ENCODE data around the gene TIAM1.
"Not testable (repeated sequence)": the region's sequence is repeated elsewhere in the genome, so short reads cannot be mapped to it uniquely, and the experiment has no call there.

The TIAM1 gene

DNA sequence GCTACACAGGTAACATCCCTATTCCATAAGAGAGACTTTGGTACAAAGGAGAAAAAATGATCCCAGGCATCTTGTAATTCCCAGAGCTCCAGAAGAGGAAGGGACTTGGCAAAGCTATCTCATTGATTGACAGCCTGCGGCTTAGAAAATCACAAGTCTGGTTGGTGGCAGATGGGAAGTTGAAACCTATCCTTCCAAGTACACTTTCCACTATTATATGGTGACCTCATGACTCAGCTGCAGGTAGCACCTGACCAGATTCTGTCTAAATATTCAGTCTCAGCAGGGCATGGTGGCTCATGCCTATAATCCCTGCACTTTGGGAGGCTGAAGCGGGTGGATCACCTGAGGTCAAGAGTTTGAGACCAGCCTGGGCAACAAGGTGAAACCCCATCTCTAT lies 89.9 kb downstream of the TIAM1 start:
- DNase-seq (ENCODE audit: low spot score) = no peak

DNA sequence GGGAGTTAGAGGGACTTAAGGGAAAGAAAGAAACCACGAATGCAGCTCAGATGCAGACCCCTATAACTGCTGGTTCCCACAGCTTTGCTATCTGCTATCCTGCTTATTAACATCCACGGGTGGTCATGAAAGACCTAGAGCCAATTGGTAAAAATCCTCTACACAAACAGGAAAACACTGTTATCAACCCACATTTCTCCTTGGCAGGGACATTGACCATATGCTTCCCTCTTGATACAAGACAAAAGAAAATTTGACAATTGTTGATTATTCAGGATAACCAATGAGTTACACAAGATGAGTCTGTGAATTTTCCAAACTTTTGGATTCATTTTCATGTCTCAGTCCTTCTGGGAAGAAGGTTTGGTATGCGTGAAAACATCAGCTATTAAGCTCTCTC lies 90.4 kb downstream of the TIAM1 start:
- DNase-seq (ENCODE audit: low spot score) = no peak

DNA sequence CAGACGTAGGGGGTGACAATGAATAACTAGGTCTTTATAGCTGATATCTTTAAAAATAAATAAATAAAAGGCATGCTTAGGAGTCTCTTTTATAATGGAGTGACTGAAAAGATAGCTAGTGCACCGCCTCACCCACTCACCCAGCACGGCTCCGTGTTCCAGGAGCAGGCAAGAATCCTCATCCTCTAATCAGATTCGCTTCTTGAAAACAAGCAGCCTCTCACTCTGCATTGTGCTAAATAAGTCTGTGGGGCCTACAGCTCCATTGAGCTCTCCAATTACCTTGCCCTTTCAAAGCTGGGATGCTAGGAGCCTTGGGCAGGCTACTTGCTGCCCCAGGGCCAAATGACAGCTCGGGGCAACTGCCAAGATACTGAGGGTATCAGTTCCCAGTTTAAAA lies 91.5 kb downstream of the TIAM1 start:
- DNase-seq (ENCODE audit: low spot score) = no peak

DNA sequence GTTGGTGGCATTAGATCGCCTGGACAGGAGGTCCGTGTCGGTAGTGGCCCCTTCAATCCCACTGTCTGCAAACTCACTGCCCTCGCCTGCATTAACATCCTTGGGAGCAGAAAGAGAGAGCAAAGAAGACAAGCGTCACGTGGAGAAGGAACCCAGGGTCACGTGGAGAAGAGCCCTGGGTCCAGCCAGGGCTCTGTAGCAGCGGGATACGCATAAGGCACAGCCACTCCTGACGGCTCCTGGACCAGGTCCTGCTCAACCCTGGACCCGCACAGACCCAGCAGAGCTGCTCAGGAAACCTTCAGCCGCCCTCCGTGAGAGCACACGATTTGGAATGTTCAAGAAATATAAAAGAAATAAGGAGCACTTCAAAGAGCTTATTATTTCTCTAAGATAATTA lies 92.0 kb downstream of the TIAM1 start:
- DNase-seq (ENCODE audit: low spot score) = no peak

DNA sequence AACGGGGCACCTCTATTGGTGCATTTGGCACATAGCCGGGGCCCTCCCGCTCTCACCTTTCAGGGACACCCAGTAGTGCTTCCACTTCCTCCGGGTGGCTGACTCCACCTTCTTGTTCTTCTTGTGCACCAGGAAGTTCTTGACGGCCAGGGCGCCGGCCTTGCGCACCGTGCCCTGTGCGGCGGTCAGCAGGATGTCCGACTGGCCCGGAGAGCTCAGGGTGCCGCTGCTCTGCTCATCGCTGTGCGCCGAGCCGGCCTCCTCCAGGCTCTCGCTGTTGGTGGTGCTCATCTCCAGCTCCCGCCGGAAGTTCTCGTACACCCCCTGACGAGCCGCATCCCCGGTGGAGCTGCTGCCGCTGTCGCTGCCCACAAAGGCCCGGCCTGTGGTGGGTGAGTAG lies 92.4 kb downstream of the TIAM1 start:
- no peak for DNase-seq (ENCODE audit: low spot score)

DNA sequence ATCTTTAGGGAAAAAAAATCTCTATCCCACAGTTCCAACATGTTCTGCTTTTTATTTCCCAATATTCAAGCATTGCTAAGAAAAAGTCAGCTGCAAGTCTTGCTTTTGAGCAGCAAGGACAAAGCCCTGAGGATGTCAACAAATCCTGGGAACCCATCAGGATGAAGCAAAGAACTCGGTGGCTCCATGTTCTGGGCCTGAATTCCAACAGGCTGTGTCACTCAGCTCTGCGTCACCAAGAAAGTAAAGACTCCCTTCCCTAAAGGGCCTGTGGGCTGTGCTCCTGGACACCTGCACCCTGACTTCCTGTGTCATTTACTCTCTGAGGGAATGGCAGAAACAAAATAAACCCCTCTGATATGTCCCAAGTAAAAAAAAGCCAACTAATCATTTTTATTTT lies 95.5 kb downstream of the TIAM1 start:
- no peak for DNase-seq (ENCODE audit: low spot score)

DNA sequence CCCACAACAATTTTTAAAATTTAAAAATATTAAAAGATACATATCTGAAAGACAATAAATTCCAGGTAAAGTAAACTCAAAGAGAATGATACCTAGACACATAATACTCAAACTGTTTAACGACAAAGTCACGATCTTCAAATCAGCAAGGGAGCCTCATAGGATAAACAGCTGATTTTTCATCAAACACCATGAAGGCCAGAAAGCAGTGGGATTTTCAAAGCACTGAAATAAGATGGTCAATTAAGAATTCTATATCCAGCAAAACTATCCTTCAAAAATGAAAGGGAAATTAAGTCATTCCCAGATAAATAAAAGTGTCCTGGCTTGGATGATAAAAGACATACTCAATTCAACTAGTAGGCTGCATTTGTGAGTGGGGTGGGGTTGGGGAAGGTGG lies 100.5 kb downstream of the TIAM1 start:
- DNase-seq (ENCODE audit: low spot score) = no peak

DNA sequence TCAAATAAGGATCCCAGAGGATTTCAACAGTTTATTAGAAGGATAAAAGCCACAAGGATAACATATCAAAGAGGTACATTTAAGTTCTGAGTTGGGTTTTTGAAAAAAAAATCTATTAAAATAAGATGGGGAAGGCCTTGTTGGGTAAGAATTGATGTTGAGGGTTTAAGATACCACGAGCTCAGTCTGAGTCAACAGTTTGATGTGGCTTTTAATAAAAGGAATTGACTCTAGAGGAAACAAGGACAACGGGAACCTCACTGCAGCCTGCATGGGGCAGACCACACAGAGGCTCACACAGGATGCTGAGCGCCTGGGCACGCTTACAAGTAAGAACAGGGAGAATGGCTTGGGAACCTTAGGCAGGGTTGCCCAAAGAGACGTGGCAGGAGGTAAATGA lies 107.5 kb downstream of the TIAM1 start:
- no peak for DNase-seq (ENCODE audit: low spot score)

DNA sequence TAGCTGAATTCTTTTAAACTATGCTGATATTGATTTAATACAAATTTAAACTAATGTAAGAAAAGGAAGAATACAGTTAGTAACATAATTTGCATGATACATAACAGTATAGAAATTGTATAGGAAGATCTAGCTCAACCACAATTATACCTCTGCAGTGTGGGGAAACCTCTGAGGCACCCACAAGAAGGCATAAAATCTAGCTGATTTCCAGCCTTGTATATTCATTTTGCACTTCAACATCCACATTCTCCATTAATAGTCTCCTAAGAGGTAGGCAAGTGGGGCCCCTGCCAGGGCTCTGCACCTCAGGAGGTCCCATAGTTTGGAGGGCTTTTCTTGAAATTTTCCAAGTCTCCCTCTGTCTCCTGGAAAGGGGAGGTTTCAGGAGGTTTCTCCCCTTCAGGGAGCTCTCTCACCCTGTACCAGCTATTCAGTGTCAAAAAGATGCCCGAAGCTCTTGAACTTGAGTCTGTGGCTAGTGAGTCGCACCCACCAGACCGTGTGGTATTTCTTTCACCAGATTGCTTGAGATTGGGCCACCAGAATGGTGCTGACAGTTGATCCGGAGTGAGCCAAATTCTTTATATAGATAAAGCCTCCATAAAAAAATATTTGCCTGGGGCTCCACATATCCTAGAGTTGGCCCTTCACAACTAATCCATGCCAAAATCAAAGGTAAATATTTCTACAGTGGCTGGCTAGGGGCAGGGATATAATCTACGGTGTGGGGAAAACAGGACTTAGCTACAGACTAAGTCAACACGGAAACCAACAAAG lies 108.2 kb downstream of the TIAM1 start:
- DNase-seq (ENCODE audit: low spot score) = no peak

DNA sequence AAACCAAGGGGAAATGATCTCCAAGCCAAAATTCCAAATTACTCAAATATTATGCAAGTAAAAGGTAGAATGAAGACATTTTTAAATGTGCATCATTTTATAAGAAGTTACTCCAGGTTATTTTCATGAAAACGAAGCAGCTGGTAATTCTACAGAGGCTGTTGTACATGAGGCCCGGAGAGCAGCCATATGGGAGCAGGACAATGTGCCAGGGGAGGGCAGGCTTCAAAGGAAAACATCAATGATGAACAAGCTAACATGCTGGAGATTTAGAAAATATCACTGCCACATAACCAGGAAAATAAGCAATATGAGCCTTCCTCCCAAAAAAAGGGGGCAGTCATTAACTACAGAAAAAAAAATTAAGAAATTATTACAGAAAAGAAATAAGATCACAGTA lies 109.1 kb downstream of the TIAM1 start:
- DNase-seq (ENCODE audit: low spot score) = no peak

DNA sequence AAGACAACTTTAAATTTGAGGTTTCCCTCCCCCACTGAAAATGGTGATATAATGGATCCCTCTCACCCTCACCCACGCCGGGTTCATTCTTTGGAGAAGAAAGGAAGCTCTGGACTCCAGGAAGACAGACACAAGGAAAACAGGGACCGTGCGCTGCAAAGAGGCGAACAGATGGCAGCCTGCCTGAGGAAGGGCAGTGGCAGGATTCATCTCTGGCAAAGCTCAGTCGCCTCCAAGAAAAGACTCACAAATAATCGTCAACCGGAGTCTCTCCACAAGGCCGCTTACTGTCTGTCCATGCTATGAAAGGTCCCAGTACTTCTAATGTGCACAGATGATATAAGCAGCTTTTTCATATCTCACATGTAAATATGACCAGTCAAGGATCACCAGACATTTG lies 110.3 kb downstream of the TIAM1 start:
- no peak for DNase-seq (ENCODE audit: low spot score)

DNA sequence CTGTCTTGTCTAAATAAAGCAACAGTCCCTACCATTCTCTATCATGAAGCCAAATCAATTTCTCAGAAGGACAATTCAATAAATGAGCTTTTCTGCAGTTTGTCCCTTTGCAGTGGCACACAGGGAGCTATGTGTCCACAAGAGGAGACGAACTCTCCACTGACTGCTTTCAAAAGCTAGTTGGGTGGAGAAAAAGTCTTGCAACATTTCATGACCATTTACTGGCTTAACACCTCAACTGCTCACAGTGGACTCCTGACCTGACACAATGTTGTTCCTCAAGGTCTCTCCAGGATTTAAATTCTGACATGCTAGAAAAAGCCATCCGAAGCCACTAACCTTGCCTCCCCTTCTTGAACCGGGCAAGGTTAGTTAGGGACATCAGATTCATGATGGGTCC lies 111.7 kb downstream of the TIAM1 start:
- no peak for DNase-seq (ENCODE audit: low spot score)

DNA sequence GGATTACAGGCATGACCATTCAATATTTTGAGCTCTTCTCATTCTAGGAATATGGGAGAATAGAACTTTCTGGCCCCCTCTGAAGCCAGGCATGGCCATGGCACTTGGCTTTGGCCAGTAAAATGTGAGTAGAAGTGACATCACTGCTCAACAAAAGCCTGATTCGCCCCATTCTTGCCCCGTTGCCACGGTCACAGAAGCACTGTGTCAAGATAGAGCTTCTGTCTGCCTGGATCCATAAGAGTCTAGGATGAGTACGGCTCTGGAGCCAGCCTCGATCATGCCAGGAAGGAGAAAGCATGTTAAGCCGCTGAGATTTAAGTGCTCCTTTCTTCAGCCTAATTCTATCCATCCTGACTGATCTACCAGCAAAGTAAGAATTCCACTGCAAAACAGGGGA lies 113.1 kb downstream of the TIAM1 start:
- no peak for DNase-seq (ENCODE audit: low spot score)

DNA sequence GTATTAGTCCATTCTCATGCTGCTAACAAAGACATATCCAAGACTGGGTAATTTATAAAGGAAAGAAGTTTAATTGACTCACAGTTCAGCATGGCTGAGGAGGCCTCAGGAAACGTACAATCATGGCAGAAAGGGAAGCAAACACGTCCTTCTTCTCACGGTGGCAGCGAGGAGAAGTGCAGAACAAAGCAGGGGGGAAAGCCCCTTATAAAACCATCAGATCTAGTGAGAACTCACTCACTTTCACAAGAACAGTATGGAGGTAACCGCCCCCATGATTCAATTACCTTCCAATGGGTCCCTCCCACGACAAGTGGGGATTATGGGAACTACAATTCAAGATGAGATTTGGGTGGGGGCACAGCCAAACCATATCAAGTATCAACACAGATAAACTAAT lies 115.3 kb downstream of the TIAM1 start:
- DNase-seq (ENCODE audit: low spot score) = not testable (repeated sequence)

DNA sequence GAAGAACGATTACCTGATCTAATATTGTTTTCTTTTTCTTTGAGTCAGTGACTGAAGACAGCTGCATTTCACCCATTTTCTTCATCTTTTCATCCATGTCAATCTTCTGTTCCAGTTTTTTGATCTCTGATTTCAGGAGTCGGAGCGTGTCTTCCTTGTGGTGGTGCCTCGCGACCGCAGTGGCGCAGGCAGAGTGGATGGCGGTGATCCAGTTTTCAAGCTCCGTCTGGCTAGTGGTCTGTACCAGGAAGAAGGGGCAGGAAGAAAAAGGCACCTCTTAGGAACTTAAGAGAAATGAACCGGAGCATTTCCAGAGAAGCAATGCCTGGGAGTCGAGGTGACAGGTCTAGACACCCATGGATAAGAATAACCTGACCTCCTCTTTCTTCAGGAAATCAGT lies 118.3 kb downstream of the TIAM1 start:
- DNase-seq (ENCODE audit: low spot score) = no peak

DNA sequence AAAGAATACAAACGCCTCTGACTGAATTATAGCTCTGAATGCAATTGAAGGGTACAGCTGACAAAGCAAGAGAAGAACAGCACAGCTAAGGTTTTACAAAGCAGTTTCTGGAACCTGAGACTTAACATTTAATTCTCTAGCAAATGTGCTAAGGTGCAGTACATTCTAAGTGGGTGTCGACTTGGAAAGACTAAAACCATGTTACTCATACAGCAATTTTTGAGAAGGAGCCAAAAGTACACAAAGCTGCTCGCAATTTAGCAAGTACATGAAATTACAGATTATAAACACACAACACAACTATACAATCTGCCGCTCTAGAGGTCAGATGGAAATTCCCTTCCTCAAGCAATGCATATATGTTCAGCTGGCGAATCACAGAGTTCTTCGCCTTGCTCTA lies 121.9 kb downstream of the TIAM1 start:
- DNase-seq (ENCODE audit: low spot score) = no peak

DNA sequence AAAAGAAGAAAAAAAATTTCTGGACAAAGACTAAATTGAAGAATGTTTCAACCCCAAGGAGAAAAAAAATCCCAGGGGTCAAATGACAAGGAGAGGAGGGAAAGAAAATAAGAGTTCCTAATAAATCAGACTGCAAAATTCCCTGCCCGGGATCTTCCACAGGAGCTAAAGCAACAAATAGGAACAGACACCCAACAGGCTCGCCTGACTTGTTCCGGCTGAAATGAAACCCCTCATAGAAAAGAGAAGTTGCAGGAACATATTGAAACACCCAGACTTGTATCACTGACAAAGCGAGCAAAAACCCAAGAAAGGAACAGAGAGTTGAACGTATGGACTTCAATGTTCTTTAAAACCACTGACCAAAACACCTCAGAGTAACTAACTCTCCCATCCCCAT lies 123.0 kb downstream of the TIAM1 start:
- no peak for DNase-seq (ENCODE audit: low spot score)

DNA sequence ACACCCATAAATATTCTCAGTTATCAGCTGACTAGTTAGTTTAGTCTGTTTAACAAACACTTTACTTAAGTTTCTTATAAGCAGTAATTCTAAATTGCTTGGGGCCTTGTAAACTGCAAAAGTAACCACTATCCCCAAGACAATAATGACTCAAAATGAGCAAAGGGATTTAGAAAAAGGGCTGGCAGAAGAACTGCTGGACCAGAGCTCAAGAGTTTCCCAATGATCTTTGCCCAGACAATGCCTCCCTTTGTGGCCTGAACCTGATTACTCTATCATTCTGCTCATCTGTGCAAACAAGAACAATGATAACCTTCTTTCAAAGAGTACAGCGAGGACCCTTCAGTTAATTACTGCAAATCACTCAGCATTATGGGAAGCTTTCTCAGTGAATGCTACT lies 123.5 kb downstream of the TIAM1 start:
- DNase-seq (ENCODE audit: low spot score) = no peak

DNA sequence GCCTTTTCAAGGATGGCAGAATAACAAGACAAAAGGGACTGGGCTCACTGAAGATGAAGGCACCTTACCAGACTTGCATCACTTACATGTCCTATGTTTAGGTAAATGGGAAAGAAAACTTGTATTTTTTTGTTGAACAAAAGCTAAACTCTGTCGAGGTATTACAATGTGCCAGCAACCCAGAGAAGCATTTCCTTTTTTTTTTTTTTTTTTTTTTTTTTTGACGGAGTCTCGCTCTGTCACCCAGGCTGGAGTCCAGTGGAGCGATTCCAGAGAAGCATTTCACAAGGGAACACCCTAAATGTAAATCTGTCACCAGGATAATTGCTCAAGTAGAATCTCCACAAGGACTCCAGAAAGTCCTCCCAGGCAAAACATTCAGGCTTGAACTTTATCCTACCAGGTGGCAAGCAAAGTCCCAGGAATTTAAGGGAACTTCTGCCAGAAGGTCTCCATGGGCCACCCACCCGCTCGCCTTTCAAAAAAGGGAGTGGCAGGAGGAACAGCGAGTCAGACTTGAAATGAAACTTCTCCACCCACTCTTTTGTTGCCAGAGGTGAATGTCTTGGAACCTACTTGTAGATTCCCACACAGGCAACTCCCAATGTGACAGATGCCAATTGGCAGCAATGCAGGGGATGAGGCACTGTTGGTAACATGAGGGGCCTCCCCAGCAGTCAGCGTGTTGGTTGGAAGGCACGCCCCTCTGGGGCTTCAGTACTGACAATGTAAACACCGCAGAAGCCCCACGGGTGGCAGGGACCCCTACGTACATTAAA lies 125.0 kb downstream of the TIAM1 start:
- no peak for DNase-seq (ENCODE audit: low spot score)

DNA sequence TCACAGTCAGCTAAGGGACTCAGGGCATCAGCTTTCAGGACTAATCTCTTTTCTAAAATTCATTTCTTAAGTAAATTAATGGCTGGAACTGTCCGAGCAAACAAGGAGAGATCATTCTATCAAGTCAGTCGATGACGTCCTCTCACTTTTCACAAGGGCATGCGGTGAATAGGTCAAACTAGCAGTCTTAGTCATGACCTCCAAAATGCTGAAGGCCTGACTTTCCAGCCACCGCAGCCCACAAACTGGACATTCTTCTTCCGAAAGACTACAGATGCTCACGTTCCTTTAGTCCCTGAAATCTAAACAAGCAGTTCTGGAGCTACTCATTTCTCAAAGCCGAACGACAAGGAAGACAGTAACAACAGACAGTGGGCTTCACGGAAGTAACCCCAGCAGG lies 127.9 kb downstream of the TIAM1 start:
- no peak for DNase-seq (ENCODE audit: low spot score)

DNA sequence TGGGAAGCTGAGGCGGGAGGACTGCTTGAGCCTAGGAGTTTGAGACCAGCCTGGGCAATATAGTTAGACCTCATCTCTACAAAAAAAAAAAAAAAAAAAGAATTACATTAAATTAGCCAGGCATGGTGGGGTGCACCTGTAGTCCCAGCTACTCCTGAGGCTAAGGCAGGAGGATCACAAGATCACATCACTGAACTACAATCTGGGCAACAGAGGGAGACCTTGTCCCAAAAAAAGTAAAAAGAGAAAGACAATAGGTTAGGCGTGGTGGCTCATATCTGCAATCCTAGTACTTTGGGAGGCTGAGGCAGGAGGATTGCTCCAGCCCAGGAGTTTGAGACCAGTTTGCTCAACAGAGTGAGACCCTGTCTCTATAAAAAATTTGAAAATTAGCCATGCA lies 130.3 kb downstream of the TIAM1 start:
- DNase-seq (ENCODE audit: low spot score) = no peak

DNA sequence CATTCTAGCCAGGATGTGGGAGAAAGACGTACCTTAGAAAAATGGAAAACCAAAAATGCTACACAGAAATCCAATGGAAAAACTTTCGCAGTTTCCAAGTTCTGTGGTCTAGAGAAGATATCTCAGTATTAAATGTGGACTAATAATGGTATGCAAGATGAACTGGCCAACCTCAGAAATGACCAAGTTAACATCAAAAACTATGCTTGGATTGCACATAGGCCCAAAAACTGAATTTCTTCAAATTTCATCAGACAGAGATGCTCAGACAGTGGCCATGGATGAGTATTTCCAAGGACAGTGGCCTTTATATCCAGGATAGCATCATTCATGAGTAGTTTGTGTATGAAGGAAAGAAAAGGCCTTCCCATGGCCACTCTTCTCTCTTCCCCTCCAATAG lies 132.2 kb downstream of the TIAM1 start:
- DNase-seq (ENCODE audit: low spot score) = no peak

DNA sequence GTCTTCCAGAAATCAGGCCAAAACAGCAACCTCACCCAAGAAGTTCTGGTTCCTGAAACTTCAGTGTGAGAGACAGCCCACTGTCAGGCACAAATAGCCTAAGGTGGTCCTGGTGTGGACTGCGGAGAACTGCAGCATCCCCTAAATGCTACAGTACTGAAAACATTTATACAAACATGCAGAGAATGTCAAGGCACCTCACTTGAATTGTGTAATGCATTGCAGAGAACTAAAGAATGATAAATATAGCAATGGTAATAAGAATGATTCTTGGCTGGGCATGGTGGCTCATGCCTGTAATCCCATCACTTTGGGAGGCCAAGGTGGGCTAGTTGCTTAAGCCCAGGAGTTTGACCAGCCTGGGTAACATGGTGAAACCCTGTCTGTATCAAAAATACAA lies 138.6 kb downstream of the TIAM1 start:
- no peak for DNase-seq (ENCODE audit: low spot score)

DNA sequence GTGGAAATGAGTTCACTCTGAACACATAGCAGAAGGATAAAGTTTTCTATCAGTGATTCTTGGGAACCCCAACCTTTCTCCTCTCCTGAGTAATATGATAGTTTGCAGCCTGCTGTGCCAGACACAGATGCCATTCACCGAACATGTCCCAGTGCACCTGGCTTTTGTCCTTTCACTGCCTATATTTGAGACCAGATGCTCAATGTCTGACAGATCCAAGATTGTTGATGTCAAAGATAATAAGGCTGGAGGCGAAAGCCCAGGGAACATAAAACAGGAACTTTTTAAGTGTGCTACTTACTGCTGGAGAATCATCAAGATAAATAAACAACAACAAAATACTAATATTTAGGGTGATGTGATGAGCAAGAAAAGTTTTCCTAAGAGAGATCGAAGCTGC lies 139.3 kb downstream of the TIAM1 start:
- DNase-seq (ENCODE audit: low spot score) = no peak
